Osteoblast (primary cell): Measurements from ENCODE around the gene PTPN14. TPM values are rescaled to one million over a fixed set of nuclear protein-coding genes. Genes with fewer than 3 reads are reported as not detected.
A peak's percentile ranks its signal among the peaks of the same experiment; 100 is the strongest.

Experiments
- DNase-seq: peaks from one replicate; pipeline ENCODE4 v3.0.0; 2011; ENCODE audit warnings: low spot score, mixed read lengths; ENCODE audit not compliant: insufficient read length; ENCODE audit errors: missing footprints
- H2AFZ ChIP-seq: 2 replicates; pipeline ENCODE4 v1.6.0; 2011; ENCODE audit warnings: mild to moderate bottlenecking, low read length
- H3K27ac ChIP-seq: 2 replicates; pipeline ENCODE4 v1.5.1; 2011; ENCODE audit warnings: mild to moderate bottlenecking, low read depth, low read length, moderate library complexity
- H3K27me3 ChIP-seq: 2 replicates; pipeline ENCODE4 v1.6.0; 2012; ENCODE audit warnings: mild to moderate bottlenecking, control low read depth, inconsistent platforms, low read length, moderate library complexity; ENCODE audit not compliant: insufficient read depth
- H3K36me3 ChIP-seq: 2 replicates; pipeline ENCODE4 v1.5.1; 2011; ENCODE audit warnings: mild to moderate bottlenecking, low read length, control low read depth, moderate library complexity; ENCODE audit not compliant: insufficient read depth
- H3K4me1 ChIP-seq: 2 replicates; pipeline ENCODE4 v1.5.1; 2011; ENCODE audit warnings: mild to moderate bottlenecking, low read length, control low read depth, moderate library complexity; ENCODE audit not compliant: insufficient read depth
- H3K4me2 ChIP-seq: 2 replicates; pipeline ENCODE4 v1.6.0; 2011; ENCODE audit warnings: mild to moderate bottlenecking, low read length; ENCODE audit not compliant: insufficient read depth
- H3K4me3 ChIP-seq: fragments of 200-600 bp; sonication (generic); 3 replicates; pipeline ENCODE4 v1.5.1; 2012; ENCODE audit warnings: mild to moderate bottlenecking, low read length, inconsistent platforms; ENCODE audit not compliant: insufficient read depth
- H3K79me2 ChIP-seq: 2 replicates; pipeline ENCODE4 v1.6.0; 2012; ENCODE audit warnings: mild to moderate bottlenecking, low read length, control low read depth, inconsistent platforms; ENCODE audit not compliant: insufficient read depth
- H3K9me3 ChIP-seq: 2 replicates; pipeline ENCODE4 v1.5.1; 2011; ENCODE audit warnings: low read depth, low read length, control low read depth
- H4K20me1 ChIP-seq: 2 replicates; pipeline ENCODE4 v1.6.0; 2012; ENCODE audit warnings: mild to moderate bottlenecking, low read length, control low read depth; ENCODE audit not compliant: insufficient read depth
- CTCF ChIP-seq: IDR thresholded peaks from 2 replicates; pipeline ENCODE4 v1.5.1; 2011; ENCODE audit warnings: mild to moderate bottlenecking, low read depth, low read length, moderate library complexity; ENCODE audit errors: extremely low read depth
- total RNA-seq: library from RNA; depleted of rRNA; stranded (reverse); fragments of >200 nt; gene quantifications from 2 replicates; pipeline ENCODE4 v1.2.3, GENCODE V29; 2012

Gene PTPN14
- total RNA-seq, 1 donor = 131 TPM

GRCh38 chr1:214439352-214440119 lies 111.9 kb downstream of the PTPN14 start:
- no peak overlapping the region for H2AFZ ChIP-seq
- peaks cover 48% of the 10 kb centered on the region for H3K4me1 ChIP-seq
- peak overlapping the region; percentile 0 for H3K4me3 ChIP-seq
- peak overlapping the region; percentile 79 for H3K27ac ChIP-seq
- peaks cover 17% of the 10 kb centered on the region for H3K36me3 ChIP-seq
- H3K79me2 ChIP-seq = peaks cover 92% of the 10 kb centered on the region
- no peak for TF ChIP-seq CTCF
- no peak for DNase-seq
- H3K9me3 ChIP-seq = no peaks in the 10 kb centered on the region
- no peaks in the 10 kb centered on the region for H3K27me3 ChIP-seq
- H3K4me2 ChIP-seq = peak overlapping the region; percentile 12
- no peaks in the 10 kb centered on the region for H4K20me1 ChIP-seq

- TF ChIP-seq CTCF = no peak
- H4K20me1 ChIP-seq = no peaks in the 10 kb centered on the region
- no peaks in the 10 kb centered on the region for H3K27me3 ChIP-seq
- H3K36me3 ChIP-seq = peaks cover 21% of the 10 kb centered on the region
- DNase-seq = no peak
- peaks cover 92% of the 10 kb centered on the region for H3K79me2 ChIP-seq
- H2AFZ ChIP-seq = no peak overlapping the region
- H3K4me2 ChIP-seq = no peak overlapping the region
- H3K4me1 ChIP-seq = peaks cover 38% of the 10 kb centered on the region
- H3K9me3 ChIP-seq = no peaks in the 10 kb centered on the region
- H3K4me3 ChIP-seq = no peak overlapping the region
- peak overlapping the region; percentile 79 for H3K27ac ChIP-seq
These were observed 112.9 kb downstream of the PTPN14 start for GRCh38 chr1:214438530-214438929.

- no peak overlapping the region for H3K4me2 ChIP-seq
- H3K36me3 ChIP-seq = peaks cover 18% of the 10 kb centered on the region
- no peak overlapping the region for H3K4me3 ChIP-seq
- peaks cover 92% of the 10 kb centered on the region for H3K79me2 ChIP-seq
- no peak for DNase-seq
- H3K9me3 ChIP-seq = no peaks in the 10 kb centered on the region
- no peaks in the 10 kb centered on the region for H4K20me1 ChIP-seq
- TF ChIP-seq CTCF = no peak
- no peak overlapping the region for H2AFZ ChIP-seq
- peaks cover 33% of the 10 kb centered on the region for H3K4me1 ChIP-seq
- peak overlapping the region; percentile 79 for H3K27ac ChIP-seq
- H3K27me3 ChIP-seq = no peaks in the 10 kb centered on the region
These were observed 113.3 kb downstream of the PTPN14 start for GRCh38 chr1:214438075-214438474.

GRCh38 chr1:214435867-214436266 lies 115.5 kb downstream of the PTPN14 start:
- Histone ChIP-seq H4K20me1 (no peaks in the 10 kb centered on the region), H3K36me3 (peaks cover 19% of the 10 kb centered on the region), H3K4me2 (no peak overlapping the region), H2AFZ (no peak overlapping the region), H3K4me3 (no peak overlapping the region), H3K4me1 (peaks cover 28% of the 10 kb centered on the region), H3K79me2 (peaks cover 92% of the 10 kb centered on the region), H3K27ac (no peak overlapping the region), H3K27me3 (no peaks in the 10 kb centered on the region), H3K9me3 (no peaks in the 10 kb centered on the region)
- no peak for TF ChIP-seq CTCF
- no peak for DNase-seq
